ENCODE data around the gene TRAPPC1.

GRCh38 chr17:7894866-7895265 is 36.9 kb downstream of the TRAPPC1 start:
- TF ChIP-seq CTCF (IDR thresholded peaks at IDR 0.05) (no peak), POLR2A (IDR thresholded peaks at IDR 0.05) (no peak)
